HG03280 (cell line): ENCODE results near the gene RICTOR.
"Not testable (repeated sequence)": the region's sequence is repeated elsewhere in the genome, so short reads cannot be mapped to it uniquely, and the experiment has no call there.

Source experiments
- ATAC-seq: cut with Tn5 transposase; IDR thresholded peaks from one replicate; pipeline ENCODE4 v1.9.1; 2021; ENCODE audit warnings: mild to moderate bottlenecking, moderate library complexity; ENCODE audit not compliant: unreplicated experiment

The RICTOR gene

DNA sequence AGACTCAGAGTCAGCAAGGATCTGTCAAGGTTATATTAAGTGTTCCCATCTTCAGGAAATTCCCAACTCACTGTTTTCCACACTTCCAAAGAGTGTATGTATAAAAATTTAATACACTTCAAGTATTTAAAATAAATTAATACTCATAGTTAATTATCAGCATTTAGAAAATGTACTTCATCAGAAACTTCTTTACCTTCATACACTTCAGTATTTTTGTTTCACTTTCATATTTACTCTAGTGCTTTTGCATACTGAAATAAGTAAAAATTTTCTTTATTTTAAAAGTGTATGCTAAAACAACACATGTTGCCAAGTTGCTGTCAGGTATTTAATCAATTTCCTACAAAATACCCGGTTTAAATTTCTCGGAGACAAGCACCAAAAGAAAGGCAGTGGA is 16.5 kb downstream of the RICTOR start:
- ATAC-seq = peak; percentile 54

DNA sequence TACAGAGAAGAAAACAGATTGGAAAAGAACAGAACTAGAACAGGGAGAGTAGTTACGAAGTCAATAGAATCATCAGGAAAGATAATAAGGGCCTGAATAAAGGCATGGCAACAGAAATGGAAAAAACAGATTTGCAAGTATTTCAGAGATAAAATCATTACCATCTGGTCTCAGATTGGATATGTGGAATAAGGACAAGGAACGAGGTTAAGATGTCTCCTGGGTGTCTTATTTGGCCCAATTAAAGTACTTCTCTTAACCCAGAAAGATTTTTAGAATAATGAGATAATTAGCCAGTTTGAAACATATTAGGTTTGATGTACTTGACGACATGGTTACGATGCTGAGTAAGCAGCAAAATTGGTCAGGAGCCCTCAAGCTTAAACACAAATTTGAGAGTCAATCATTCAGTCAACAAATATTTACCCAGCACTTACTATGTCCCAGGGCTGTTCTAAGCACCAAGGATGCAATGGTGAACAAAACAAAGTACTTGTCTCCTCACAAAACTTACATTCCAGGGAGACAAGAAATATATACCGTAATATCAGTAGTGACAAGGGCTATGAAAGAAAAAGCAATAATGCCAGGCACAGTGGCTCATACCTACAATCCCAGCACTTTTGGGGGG is 18.3 kb downstream of the RICTOR start:
- no peak for ATAC-seq

DNA sequence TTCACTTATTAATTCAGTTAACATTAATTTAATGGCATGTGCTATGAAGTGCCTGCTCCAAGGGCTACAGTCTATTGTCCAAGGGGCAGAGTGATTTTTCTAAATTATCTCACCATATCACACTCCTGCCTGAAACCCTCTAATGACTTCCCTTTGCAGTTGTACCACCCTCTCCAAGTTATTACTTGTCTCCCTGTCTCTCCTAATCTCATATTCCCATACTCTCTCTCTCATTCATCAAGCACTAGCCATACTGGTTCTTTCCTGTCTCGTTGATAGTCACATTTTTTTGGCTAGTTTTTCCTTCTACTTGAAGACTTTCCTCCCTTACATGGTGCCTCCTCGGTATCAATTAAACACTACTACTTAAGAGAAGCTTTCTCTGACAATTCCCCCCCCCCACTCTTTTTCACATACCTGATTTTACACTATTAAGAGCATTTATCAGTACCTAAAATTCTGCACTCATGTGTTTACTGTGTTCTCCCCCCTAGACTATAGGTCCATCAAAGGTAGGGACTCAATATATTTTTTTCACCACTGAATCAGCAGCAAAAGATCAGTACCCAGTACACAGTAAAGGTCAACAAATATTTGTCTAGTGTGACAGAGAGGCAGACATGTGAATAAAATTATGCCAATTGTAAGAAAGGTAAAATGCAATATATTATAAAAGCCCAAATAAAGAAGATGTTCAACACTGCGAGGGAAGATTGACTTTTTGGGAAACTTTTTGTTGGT is 19.0 kb downstream of the RICTOR start:
- no peak for ATAC-seq

GRCh38 chr5:39053189-39053588 is 21.0 kb downstream of the RICTOR start:
- ATAC-seq = no peak

DNA sequence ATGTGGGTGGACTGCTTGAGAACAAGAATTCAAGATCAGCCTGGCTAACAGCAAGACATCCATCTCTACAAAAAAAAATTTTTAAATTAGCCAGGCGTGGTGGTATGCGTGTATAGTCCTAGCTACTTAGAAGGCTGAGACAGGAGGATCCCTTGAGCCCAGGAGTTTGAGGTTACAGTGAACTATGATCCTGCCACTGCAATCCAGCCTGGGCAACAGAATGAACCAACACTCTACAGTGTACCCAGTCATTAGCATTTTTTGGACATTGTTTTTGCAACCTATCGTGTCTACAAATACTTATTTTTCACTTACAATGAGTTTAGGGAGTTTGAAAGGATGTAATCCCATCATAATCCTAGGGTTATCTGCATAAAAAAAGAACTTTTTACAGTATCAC is 22.1 kb downstream of the RICTOR start:
- no peak for ATAC-seq

DNA sequence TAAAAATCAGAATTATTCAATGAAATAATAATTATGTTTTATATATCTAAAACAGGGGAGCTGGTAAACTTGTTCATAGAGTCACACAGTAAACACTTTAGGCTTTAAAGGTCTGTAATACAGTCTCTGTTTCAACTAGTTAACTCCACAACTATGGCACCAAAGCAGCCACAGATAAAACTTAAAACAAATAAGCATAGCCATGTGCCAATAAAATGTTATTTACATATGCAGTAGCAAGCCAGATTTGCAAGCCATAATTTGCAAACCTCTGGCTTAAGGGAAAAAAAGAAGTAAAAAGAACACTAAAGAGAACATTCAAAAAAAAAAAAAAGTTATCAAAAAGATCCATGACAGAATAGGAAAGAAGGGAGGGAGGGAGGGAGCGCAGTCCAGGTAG is 24.9 kb downstream of the RICTOR start:
- no peak for ATAC-seq

GRCh38 chr5:39040875-39041274 is 33.3 kb downstream of the RICTOR start:
- ATAC-seq = no peak

- ATAC-seq = not testable (repeated sequence)
Observed at GRCh38 chr5:39034493-39034892, 39.7 kb downstream of the RICTOR start.

GRCh38 chr5:39031041-39031440 is 43.2 kb downstream of the RICTOR start:
- ATAC-seq = no peak

GRCh38 chr5:39025456-39025855 is 48.7 kb downstream of the RICTOR start:
- ATAC-seq = no peak

DNA sequence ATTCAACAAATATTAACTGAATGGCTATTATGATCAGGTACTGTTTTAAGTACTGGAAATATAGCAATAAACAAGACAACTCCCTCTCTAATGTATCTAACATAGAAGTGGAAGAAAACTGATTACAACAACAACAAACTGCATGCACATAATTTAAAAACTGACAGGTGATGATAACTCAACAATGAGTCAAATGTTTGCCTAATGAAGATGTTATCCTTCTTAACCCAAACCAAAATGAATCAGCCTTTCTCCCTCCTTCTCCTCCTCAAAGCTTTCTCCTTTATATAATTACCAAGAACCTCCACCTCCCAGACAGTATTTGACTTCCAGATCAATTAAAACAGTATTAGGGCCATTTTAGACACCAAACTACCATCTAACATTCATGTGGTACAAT is 49.3 kb downstream of the RICTOR start:
- ATAC-seq = no peak

GRCh38 chr5:39024005-39024404 is 50.2 kb downstream of the RICTOR start:
- no peak for ATAC-seq

DNA sequence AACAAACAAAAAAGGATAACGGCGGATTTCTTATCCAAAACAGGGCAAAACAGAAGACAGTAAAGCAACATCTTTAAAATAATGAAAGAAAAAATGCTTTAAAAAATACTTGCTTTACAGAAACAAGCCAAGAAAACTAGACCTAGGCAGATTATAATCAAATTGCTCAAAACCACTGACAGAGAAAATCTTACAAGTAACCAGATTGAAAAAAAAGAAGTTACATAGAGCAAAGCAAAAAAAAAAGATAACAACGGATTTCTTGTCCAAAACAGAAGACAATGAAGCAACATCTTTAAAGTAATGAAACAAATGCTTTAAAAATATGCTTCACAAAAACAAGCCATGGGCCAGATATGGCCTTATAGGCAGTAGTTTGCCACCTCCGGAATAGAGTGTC is 51.1 kb downstream of the RICTOR start:
- no peak for ATAC-seq

DNA sequence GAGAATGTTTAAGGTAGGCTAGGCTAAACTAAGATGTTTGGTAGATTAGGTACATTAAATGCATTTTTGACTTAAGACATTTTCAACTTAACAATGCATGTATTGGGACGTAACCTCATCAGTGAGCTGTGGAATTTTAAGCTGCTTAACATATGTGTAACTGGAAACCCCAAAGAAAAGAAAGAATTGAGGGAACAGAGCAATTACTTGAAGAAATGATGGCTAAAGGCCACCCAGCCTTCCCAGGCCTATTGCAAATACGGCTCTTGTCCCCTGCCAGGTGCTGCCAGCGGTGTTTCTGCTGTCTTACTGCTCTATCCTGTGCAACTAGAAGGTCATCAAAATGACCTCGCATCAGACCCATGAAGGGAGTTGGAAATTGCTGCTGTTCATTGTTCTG is 52.0 kb downstream of the RICTOR start:
- ATAC-seq = no peak

DNA sequence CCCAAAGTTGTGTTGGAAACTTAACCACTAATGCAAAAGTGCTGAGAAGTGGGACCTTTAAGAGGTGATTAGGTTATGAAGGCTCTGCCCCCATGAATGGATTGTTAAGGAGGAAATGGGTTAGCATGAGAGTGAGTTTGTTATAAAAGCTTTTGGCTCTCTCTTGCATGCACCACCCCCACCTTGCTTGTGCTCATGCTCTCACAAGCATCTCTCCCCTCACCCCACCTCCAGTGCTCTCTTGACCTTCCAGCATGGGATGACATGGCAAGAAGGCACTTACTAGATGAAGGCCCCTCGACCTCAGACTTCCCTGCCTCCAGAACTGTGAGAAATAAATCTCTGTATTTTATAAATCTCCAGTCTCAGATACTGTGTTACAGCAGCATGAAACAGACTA is 52.8 kb downstream of the RICTOR start:
- no peak for ATAC-seq

- ATAC-seq = no peak
Observed at GRCh38 chr5:39020458-39020857, 53.7 kb downstream of the RICTOR start.

DNA sequence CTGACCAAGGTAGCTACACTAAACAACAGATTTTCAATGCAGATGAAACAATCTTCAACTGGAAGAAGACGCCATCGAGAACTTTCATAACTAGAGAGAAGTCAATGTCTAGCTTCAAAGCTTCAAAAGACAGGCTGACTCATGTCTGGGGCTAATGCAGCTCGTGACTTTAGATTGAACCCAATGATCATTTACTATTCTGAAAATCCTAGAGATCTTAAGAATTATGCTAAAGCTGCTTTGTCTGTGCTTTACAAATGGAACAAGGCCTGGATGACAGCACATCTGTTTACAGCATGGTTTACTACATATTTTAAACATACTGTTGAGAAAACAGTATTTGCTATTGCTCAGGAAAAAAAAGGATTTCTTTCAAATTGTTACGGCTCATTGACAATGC is 54.9 kb downstream of the RICTOR start:
- ATAC-seq = no peak

- ATAC-seq = no peak
Observed at GRCh38 chr5:39017504-39017903, 56.7 kb downstream of the RICTOR start.

DNA sequence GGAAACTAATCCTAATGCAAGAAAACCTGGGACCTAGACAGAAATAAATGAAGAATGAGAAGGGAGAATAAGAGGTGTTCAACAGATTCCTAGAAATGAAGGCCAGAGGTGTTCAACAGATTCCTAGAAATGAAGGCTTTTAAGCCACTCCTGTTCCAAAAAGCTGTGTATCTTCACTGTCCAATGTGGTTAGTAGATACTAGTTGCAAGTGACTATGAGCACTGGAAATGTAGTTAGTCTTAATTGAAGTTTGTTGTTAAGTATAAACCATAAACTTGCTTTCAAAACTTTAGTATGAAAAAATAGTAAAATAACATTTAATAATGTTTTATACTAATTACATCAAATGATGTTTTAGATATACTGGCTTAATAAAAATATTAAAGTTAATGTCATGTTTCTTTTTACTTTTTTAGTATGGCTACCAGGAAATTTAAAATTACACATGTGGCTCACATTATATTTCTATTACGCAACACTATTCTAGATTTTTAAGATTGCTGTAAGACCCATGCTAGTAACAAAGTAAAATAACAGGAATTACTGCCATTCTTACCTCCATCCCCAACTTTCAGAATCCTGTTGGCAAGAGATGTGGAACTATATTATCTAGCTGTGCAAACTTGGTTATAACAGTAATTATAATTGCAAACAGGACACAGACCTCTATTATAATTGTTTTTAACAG is 57.5 kb downstream of the RICTOR start:
- no peak for ATAC-seq

DNA sequence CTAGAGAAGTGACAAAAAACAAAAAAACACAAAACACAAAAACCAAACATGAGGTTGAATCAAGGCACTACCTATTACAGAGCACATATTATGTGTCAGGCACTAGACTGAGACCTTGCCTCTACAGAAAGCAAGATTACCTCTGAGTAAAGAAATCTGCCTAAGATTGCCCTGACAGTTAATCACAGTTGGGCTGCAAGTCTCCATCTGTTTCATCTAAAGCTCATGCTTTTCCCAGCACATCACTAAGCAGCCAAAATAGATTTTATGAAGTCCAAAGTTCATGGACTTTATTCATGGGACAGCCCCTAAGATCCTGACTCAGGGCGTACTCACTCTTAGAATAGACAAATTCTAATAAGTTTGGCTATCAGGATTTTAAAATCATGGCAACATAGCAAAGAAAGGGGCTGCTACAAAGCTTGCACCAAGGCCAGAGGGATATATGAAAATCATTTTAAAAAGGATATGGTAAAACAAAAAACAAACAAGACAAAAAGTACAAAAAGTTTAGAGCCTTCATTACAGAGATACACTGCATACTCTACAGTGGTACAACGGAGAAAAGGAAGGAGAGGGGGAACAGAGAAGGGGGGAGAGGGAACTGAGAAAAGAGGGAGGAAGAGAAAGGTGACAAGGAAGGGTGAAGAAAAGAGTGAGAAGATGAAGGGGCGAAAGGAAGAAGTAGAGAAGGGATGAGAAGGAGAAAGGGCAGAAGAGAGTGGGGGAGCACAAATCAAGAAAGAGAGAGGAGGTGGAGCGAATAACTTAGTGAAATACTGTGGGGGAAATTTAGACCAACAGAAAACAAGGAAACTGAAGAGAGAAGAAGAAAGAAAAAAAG is 58.2 kb downstream of the RICTOR start:
- ATAC-seq = no peak

GRCh38 chr5:39014561-39014960 is 59.6 kb downstream of the RICTOR start:
- no peak for ATAC-seq
